ENCODE results near the gene PAPLN.

DNA sequence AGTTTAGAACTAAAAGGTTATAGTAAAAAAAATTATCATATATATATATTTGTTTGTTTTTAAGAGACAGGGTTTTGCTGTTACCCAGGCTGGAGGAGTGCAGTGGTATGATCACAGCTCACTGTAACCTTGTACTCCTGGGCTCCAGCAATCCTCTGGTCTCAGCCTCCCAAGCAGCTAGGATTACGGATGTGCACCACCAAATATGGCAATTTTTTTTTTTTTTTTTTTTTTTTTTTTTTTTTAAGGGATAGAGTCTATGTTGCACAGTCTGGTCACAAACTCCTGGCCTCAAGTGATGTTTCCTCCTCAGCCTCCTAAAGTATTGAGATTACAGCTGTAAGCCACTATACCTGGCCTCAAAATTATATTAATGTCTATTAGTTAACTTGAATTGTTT lies 48.7 kb downstream of the PAPLN start:
- TF ChIP-seq, protein P1, sequence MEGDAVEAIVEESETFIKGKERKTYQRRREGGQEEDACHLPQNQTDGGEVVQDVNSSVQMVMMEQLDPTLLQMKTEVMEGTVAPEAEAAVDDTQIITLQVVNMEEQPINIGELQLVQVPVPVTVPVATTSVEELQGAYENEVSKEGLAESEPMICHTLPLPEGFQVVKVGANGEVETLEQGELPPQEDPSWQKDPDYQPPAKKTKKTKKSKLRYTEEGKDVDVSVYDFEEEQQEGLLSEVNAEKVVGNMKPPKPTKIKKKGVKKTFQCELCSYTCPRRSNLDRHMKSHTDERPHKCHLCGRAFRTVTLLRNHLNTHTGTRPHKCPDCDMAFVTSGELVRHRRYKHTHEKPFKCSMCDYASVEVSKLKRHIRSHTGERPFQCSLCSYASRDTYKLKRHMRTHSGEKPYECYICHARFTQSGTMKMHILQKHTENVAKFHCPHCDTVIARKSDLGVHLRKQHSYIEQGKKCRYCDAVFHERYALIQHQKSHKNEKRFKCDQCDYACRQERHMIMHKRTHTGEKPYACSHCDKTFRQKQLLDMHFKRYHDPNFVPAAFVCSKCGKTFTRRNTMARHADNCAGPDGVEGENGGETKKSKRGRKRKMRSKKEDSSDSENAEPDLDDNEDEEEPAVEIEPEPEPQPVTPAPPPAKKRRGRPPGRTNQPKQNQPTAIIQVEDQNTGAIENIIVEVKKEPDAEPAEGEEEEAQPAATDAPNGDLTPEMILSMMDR (IDR thresholded peaks at IDR 0.05; ENCODE audit: poor library complexity), result no peak
- TF ChIP-seq EZH2 (IDR thresholded peaks at IDR 0.05; ENCODE audit: borderline replicate concordance) (no peak), EZH2phosphoT487 (IDR thresholded peaks at IDR 0.05; ENCODE audit: low read depth, severe bottlenecking, unreplicated experiment) (no peak)

All from hepatocyte (in vitro differentiated cells).